ENCODE measurements around the gene CREB5. TPM values are rescaled to one million over a fixed set of nuclear protein-coding genes. Genes with fewer than 3 reads are reported as not detected.
A peak's percentile ranks its signal among the peaks of the same experiment; 100 is the strongest.

Gene CREB5
- polyA plus RNA-seq, 3 donors from 2014 or later: 0.37 TPM; not detected in 2

DNA sequence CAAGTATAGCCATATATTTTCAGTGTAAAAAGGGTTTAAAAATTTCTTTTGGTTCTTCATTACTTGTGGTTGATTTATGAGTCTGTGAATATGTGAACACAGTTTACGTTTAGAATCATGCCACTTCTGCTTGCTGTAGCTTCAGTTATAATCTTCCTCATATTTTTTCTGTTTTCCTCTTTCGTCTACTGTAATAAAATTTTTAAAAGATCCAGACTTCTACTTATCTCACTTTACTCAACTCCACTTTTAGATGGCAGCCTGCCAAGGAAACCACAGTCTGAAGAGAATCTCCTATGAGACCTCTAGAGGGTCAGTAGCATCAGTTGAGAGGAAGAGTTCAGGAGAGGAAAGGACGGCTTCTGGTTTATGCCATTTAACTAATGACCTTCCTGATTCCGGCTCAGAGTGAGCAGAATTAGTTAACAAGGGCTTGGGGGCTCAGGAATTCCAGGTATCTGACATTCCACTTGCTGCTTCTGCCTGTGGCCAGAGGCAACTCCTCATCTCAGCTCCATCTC, 21.4 kb downstream of the CREB5 start:
- Mint-ChIP-seq H3K27ac (no peak overlapping the region), H3K27me3 (ENCODE audit: low read depth in 3 of 3) (peaks cover 1 to 13% (median 9%) of the 10 kb centered on the region in 3 donors), H3K4me3 (no peak overlapping the region), H3K4me1 (no peaks in the 10 kb centered on the region), H3K36me3 (no peaks in the 10 kb centered on the region), H3K9me3 (no peaks in the 10 kb centered on the region)
- no peak for DNase-seq

DNA sequence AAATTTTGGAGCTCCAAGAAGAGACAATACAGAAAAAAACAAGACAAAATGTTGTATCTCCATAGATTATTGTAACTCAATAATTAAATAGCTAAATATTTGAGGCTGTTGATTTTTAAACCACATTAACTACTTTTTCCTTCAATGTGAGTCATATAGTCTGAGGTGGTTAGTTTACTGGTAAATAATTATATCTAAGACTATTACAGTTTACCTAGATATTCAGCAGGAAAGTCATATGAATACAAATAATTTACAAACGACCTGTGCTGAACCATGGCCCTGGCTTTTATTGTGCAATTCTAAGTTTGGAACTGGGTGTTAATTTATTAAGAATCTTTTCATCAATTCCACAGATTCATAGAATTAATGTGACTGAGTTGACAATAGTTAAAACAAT, 22.2 kb downstream of the CREB5 start:
- DNase-seq: no peak
- Mint-ChIP-seq H3K27ac (no peak overlapping the region), H3K36me3 (no peaks in the 10 kb centered on the region), H3K27me3 (ENCODE audit: low read depth in 3 of 3) (peaks cover 1 to 13% (median 6%) of the 10 kb centered on the region in 3 donors), H3K4me3 (no peak overlapping the region), H3K9me3 (no peaks in the 10 kb centered on the region), H3K4me1 (no peaks in the 10 kb centered on the region)

DNA sequence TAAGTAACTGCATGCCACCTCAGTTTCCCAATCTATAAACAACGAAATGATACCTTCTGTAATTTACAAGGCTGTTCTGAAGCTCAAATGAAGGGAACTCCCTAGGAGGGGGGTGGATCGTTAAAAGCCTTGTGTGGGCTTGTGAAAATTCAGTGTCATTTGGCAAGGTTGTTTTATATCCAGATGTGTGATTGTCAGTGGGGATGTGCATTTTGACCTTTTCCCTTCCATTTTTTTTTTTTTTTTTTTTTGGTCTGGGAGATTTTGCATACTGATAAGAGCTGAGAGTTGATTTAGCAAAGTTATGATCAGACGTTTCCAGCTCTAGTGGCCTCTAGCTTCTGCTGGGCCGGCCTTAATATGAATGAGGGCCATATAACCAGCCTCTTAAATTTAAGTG, 22.8 kb downstream of the CREB5 start:
- DNase-seq: no peak
- H3K4me3 Mint-ChIP-seq: no peak overlapping the region
- H3K36me3 Mint-ChIP-seq: no peaks in the 10 kb centered on the region
- no peak overlapping the region for H3K27ac Mint-ChIP-seq
- H3K27me3 Mint-ChIP-seq (ENCODE audit: low read depth in 3 of 3): peaks cover 0 to 13% (median 6%) of the 10 kb centered on the region in 3 donors
- H3K4me1 Mint-ChIP-seq: no peaks in the 10 kb centered on the region
- H3K9me3 Mint-ChIP-seq: no peaks in the 10 kb centered on the region

GRCh38 chr7:28435732-28436378, 23.5 kb downstream of the CREB5 start:
- Mint-ChIP-seq H3K36me3 (no peaks in the 10 kb centered on the region), H3K27me3 (ENCODE audit: low read depth in 3 of 3) (peaks cover 0 to 12% (median 6%) of the 10 kb centered on the region in 3 donors), H3K9me3 (no peaks in the 10 kb centered on the region), H3K4me1 (no peaks in the 10 kb centered on the region), H3K27ac (peak overlapping the region in 1 of 6 donors; percentile 20), H3K4me3 (no peak overlapping the region)
- no peak for DNase-seq

GRCh38 chr7:28440055-28440601, 27.8 kb downstream of the CREB5 start:
- Mint-ChIP-seq H3K27me3 (ENCODE audit: low read depth in 3 of 3) (peaks cover 2 to 10% (median 10%) of the 10 kb centered on the region in 3 donors), H3K27ac (no peak overlapping the region), H3K36me3 (no peaks in the 10 kb centered on the region), H3K4me1 (no peaks in the 10 kb centered on the region), H3K9me3 (no peaks in the 10 kb centered on the region), H3K4me3 (no peak overlapping the region)
- no peak for DNase-seq

- H3K4me1 Mint-ChIP-seq: no peaks in the 10 kb centered on the region
- H3K9me3 Mint-ChIP-seq: no peaks in the 10 kb centered on the region
- no peak for DNase-seq
- no peak overlapping the region for H3K4me3 Mint-ChIP-seq
- H3K27me3 Mint-ChIP-seq (ENCODE audit: low read depth in 3 of 3): peaks cover 0 to 10% (median 10%) of the 10 kb centered on the region in 3 donors
- H3K27ac Mint-ChIP-seq: no peak overlapping the region
- H3K36me3 Mint-ChIP-seq: no peaks in the 10 kb centered on the region
Observed at GRCh38 chr7:28442540-28443420, 30.5 kb downstream of the CREB5 start.

GRCh38 chr7:28446131-28446530, 33.8 kb downstream of the CREB5 start:
- no peaks in the 10 kb centered on the region for H3K36me3 Mint-ChIP-seq
- no peak overlapping the region for H3K27ac Mint-ChIP-seq
- no peak overlapping the region for H3K4me3 Mint-ChIP-seq
- DNase-seq: no peak
- no peaks in the 10 kb centered on the region for H3K9me3 Mint-ChIP-seq
- peaks cover 0 to 10% (median 8%) of the 10 kb centered on the region in 3 donors for H3K27me3 Mint-ChIP-seq (ENCODE audit: low read depth in 3 of 3)
- no peaks in the 10 kb centered on the region for H3K4me1 Mint-ChIP-seq

- Mint-ChIP-seq H3K4me3 (no peak overlapping the region), H3K36me3 (no peaks in the 10 kb centered on the region), H3K4me1 (no peaks in the 10 kb centered on the region), H3K27ac (no peak overlapping the region), H3K9me3 (no peaks in the 10 kb centered on the region), H3K27me3 (ENCODE audit: low read depth in 3 of 3) (peaks cover 0 to 10% (median 6%) of the 10 kb centered on the region in 3 donors)
- no peak for DNase-seq
Observed at GRCh38 chr7:28447071-28447470, 34.8 kb downstream of the CREB5 start.

DNA sequence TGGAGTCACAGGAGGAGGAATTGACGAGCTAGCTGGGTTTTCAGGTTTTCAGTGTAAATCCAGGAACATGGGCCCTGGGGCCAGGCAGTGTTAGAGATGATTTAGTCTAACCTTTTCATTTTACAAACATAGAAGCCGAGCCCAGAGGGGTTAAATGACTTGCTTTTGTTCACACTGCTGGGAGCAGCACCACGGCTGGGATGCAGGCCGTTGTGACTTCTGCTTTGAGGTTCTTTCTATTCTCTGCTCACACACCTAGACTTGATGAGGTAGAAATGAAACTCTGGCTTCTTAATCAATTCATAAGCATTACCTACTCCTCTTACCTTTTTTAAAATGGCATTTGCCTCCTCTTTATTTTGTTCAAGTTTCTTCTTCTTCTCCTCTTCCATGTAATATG, 36.4 kb downstream of the CREB5 start:
- Mint-ChIP-seq H3K9me3 (no peaks in the 10 kb centered on the region), H3K27ac (no peak overlapping the region)

GRCh38 chr7:28452681-28453080, 40.4 kb downstream of the CREB5 start:
- Mint-ChIP-seq H3K27ac (no peak overlapping the region), H3K4me3 (no peak overlapping the region), H3K9me3 (no peaks in the 10 kb centered on the region), H3K36me3 (no peaks in the 10 kb centered on the region), H3K4me1 (no peaks in the 10 kb centered on the region), H3K27me3 (ENCODE audit: low read depth in 3 of 3) (peaks cover 0 to 16% (median 2%) of the 10 kb centered on the region in 3 donors)
- no peak for DNase-seq

More for the DNA sequence above, 36.4 kb downstream of the CREB5 start:
- no peak overlapping the region for H3K4me3 Mint-ChIP-seq
- no peak for DNase-seq
- no peaks in the 10 kb centered on the region for H3K36me3 Mint-ChIP-seq
- H3K4me1 Mint-ChIP-seq: no peaks in the 10 kb centered on the region
- H3K27me3 Mint-ChIP-seq (ENCODE audit: low read depth in 3 of 3): peaks cover 0 to 13% (median 6%) of the 10 kb centered on the region in 3 donors

GRCh38 chr7:28455486-28455885, 43.2 kb downstream of the CREB5 start:
- peaks cover 0 to 17% (median 3%) of the 10 kb centered on the region in 3 donors for H3K27me3 Mint-ChIP-seq (ENCODE audit: low read depth in 3 of 3)
- H3K36me3 Mint-ChIP-seq: no peaks in the 10 kb centered on the region
- H3K9me3 Mint-ChIP-seq: no peaks in the 10 kb centered on the region
- no peak overlapping the region for H3K4me3 Mint-ChIP-seq
- no peaks in the 10 kb centered on the region for H3K4me1 Mint-ChIP-seq
- H3K27ac Mint-ChIP-seq: no peak overlapping the region
- DNase-seq: no peak

DNA sequence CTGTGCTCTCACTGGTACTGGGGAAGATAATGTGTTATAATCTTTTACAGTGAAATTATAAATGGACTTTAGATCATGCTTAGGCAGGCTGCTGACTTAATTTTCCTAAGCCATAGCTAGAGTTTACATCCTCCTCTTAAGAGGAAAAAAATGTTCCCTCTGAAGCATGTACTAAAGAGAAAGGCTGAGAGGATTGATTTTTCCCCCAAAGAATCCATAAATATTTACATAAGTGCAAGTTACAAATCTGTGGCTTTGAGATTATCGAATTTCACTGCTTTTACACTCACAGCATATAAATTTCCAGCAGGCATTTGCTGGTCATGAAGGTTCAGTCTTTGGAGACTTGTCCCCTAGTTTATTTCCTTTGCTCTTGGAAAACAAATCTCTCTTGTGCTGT, 43.7 kb downstream of the CREB5 start:
- Mint-ChIP-seq H3K4me3 (no peak overlapping the region), H3K27ac (no peak overlapping the region), H3K9me3 (no peaks in the 10 kb centered on the region), H3K4me1 (no peaks in the 10 kb centered on the region), H3K36me3 (no peaks in the 10 kb centered on the region), H3K27me3 (ENCODE audit: low read depth in 3 of 3) (peaks cover 0 to 19% (median 6%) of the 10 kb centered on the region in 3 donors)
- no peak for DNase-seq

DNA sequence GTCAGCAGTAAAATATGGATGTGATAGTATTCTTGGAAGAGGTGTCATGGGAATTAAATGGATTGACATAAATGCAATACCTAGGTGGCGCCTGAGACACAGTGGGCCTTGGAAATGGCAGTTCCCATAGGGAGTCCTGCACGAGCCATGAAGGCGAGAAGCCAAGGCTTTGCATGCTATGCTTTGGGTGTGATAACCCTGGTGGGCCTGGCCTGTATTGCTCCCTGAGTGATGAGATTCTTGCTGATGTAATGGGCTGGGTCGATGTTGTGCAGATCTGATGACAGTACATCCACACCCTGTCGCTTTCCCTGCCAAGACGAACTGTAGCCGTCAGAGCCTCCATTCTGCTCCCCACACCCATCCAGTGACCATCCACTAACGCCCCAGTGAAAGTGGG, 46.4 kb downstream of the CREB5 start:
- no peak overlapping the region for H3K4me3 Mint-ChIP-seq
- no peak overlapping the region for H3K27ac Mint-ChIP-seq
- no peak for DNase-seq
- H3K9me3 Mint-ChIP-seq: peaks cover 0 to 4% (median 0%) of the 10 kb centered on the region in 6 donors
- peaks cover 3 to 11% (median 6%) of the 10 kb centered on the region in 3 donors for H3K27me3 Mint-ChIP-seq (ENCODE audit: low read depth in 3 of 3)
- no peaks in the 10 kb centered on the region for H3K36me3 Mint-ChIP-seq
- no peaks in the 10 kb centered on the region for H3K4me1 Mint-ChIP-seq

GRCh38 chr7:28459306-28459705, 47.0 kb downstream of the CREB5 start:
- no peaks in the 10 kb centered on the region for H3K4me1 Mint-ChIP-seq
- H3K4me3 Mint-ChIP-seq: no peak overlapping the region
- no peaks in the 10 kb centered on the region for H3K36me3 Mint-ChIP-seq
- peaks cover 0 to 4% (median 0%) of the 10 kb centered on the region in 6 donors for H3K9me3 Mint-ChIP-seq
- peaks cover 3 to 12% (median 6%) of the 10 kb centered on the region in 3 donors for H3K27me3 Mint-ChIP-seq (ENCODE audit: low read depth in 3 of 3)
- H3K27ac Mint-ChIP-seq: no peak overlapping the region
- DNase-seq: no peak
